GOT3 (cell line): ENCODE data around the gene ZNF664.

Source experiments
- DNase-seq: peaks from one replicate; lab custom pipeline; 2025; ENCODE audit warnings: mixed read lengths; lab: John Stamatoyannopoulos, UW

ZNF664 gene

GRCh38 chr12:124010687-124011086, 37.7 kb downstream of the ZNF664 start:
- DNase-seq, result no peak

GRCh38 chr12:124011435-124012115, 38.6 kb downstream of the ZNF664 start:
- DNase-seq, result no peak

GRCh38 chr12:124013073-124013472, 40.1 kb downstream of the ZNF664 start:
- DNase-seq, result no peak

GRCh38 chr12:124015494-124016461, 42.8 kb downstream of the ZNF664 start:
- DNase-seq, result no peak

GRCh38 chr12:124017064-124017463, 44.0 kb downstream of the ZNF664 start:
- DNase-seq, result no peak

GRCh38 chr12:124018539-124018938, 45.5 kb downstream of the ZNF664 start:
- no peak for DNase-seq

- DNase-seq, result no peak
Observed at GRCh38 chr12:124019115-124019514, 46.1 kb downstream of the ZNF664 start.

- no peak for DNase-seq
Observed at GRCh38 chr12:124020514-124020949, 47.5 kb downstream of the ZNF664 start.

GRCh38 chr12:124021007-124021406, 48.0 kb downstream of the ZNF664 start:
- DNase-seq, result no peak

GRCh38 chr12:124022161-124022560, 49.1 kb downstream of the ZNF664 start:
- no peak for DNase-seq

GRCh38 chr12:124024263-124024678, 51.3 kb downstream of the ZNF664 start:
- DNase-seq, result no peak

- DNase-seq, result no peak
Observed at GRCh38 chr12:124024776-124025175, 51.8 kb downstream of the ZNF664 start.

- DNase-seq, result no peak
Observed at GRCh38 chr12:124025661-124026060, 52.6 kb downstream of the ZNF664 start.

- DNase-seq, result no peak
Observed at GRCh38 chr12:124026755-124027745, 54.0 kb downstream of the ZNF664 start.

GRCh38 chr12:124027753-124028554, 54.9 kb downstream of the ZNF664 start:
- no peak for DNase-seq

GRCh38 chr12:124028555-124028925, 55.5 kb downstream of the ZNF664 start:
- DNase-seq, result no peak

- DNase-seq, result no peak
Observed at GRCh38 chr12:124030008-124030407, 57.0 kb downstream of the ZNF664 start.

- no peak for DNase-seq
Observed at GRCh38 chr12:124030510-124030909, 57.5 kb downstream of the ZNF664 start.

GRCh38 chr12:124031058-124031457, 58.0 kb downstream of the ZNF664 start:
- no peak for DNase-seq

GRCh38 chr12:124032265-124032886, 59.4 kb downstream of the ZNF664 start:
- DNase-seq, result no peak

- no peak for DNase-seq
Observed at GRCh38 chr12:124033859-124034258, 60.8 kb downstream of the ZNF664 start.
